SU-DHL-6 (cell line): Measurements from ENCODE around the gene BIRC5.

Experiments
- CTCF ChIP-seq: fragments of 200-600 bp; sonication (generic); IDR thresholded peaks from one replicate; pipeline ENCODE4 v1.5.1; 2017; ENCODE audit warnings: antibody characterized with exemption, mild to moderate bottlenecking, low read length, moderate library complexity; ENCODE audit not compliant: insufficient read depth, poor library complexity, severe bottlenecking
- EZH2phosphoT487 ChIP-seq: fragments of 200-600 bp; sonication (generic), shearing (Covaris generic); conservative IDR thresholded peaks from 2 replicates; pipeline ENCODE4 v1.6.1; 2018; ENCODE audit warnings: mild to moderate bottlenecking, antibody characterized with exemption, low read length, moderate library complexity, mixed read lengths

GRCh38 chr17:78257810-78258322, 43.8 kb downstream of the BIRC5 start:
- no peak for TF ChIP-seq CTCF
- no peak for TF ChIP-seq EZH2phosphoT487
